Stimulated activated CD4-positive, alpha-beta T cell treated with anti-CD3 and anti-CD28 coated beads, Interleukin-1b, Interleukin-23, amount 100 ng/mL, for 24 hours (primary cell): ENCODE data around the gene MIPEP.

ENCODE experiments used
- DNase-seq, 4 experiments: peaks; one replicate each; pipeline ENCODE4 v3.0.0-alpha.2; 2020; ENCODE audit warnings: low read depth in 4 of 4, low spot score in 1 of 4

The MIPEP gene

DNA sequence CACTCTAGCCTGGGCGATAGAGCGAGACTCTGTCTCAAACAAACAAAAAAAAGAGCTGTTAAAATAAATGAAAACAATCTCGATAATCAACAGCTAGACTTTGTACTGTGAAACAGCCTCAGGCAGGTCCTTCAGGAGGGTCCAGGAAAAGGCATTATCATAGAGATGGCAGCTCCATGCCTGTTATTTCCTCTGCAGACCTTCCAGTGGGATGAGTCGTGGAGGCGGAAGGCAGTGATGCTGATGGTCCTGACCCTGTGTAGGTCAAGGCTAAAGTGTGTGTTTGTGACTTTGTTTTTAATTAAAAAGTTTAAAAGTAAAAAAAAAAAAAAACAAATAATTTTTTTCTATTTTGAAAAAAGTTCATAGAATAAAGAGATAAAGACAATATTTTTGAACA is 201.6 kb downstream of the MIPEP start:
- DNase-seq, result no peak

DNA sequence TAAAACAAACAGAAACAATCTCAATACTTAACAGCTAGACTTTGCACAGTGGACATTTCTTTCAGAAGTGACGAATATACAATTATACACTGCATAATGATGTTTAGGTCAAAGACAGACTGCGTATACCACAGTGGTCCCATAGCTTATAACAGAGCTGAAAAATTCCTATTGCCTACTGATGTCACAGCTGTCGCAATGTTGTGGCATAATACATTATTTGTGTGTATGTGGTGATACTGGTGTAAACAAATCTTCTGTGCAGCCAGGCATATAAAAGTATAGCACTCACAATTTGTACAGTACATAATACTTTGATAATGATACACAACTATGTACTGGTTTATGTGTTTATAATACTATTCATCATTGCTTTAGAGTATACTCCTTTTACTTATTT is 202.3 kb downstream of the MIPEP start:
- DNase-seq, result no peak

DNA sequence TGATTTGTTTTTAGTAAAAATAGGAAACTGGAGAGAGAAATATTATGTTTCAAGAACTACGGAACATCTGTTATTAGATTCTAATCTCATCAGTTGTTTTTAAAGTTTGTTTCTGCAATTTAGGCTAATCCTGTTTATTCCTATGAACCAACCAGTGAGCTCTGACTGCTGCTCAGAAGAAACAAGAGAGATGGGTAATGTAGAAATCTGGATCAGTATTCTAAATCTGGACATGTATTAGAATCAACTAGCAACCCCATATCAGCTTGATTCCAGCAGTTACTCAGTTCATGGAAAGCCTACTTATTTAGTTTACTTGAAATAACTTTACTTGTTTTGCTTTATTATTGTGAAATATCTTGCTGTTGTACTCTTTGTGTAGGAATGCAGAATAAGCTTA is 203.8 kb downstream of the MIPEP start:
- no peak for DNase-seq

DNA sequence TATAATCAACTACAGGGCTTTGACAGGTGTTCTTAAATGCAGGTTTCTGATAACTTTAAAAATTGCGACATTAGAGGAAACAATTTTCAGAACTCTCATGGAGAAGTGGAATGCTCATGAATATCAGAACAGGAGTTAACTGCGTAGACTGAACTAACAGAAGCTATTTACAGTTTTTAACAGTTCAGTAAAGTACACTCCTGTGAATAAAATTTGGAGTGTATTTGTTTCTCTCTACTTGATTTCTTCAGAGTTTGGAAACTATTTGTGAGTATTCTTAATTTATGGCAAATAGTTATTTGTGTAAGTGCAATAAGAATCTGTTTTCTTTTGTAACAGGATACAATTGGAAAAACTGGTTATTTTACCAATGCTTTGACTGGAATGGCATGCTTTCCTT is 204.6 kb downstream of the MIPEP start:
- no peak for DNase-seq

DNA sequence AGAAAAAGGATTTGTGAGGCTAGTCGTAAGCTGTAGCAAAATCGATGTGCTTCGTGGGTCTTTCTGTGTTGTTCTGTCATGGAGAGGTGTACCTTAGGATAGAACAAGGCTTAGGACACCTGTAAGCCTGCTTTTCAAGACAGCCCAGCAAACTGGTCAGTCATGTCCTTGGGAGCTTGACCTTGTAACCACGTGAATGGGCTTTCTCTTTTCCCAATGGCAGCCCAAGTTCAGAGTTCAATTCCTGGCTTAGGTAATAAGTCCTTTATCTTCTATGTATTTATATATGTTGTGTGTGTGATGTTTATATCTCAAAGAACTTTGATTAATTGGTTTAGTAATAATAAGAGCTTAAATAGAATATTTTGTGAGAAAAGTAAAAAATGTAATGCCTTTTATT is 206.1 kb downstream of the MIPEP start:
- DNase-seq, result no peak

DNA sequence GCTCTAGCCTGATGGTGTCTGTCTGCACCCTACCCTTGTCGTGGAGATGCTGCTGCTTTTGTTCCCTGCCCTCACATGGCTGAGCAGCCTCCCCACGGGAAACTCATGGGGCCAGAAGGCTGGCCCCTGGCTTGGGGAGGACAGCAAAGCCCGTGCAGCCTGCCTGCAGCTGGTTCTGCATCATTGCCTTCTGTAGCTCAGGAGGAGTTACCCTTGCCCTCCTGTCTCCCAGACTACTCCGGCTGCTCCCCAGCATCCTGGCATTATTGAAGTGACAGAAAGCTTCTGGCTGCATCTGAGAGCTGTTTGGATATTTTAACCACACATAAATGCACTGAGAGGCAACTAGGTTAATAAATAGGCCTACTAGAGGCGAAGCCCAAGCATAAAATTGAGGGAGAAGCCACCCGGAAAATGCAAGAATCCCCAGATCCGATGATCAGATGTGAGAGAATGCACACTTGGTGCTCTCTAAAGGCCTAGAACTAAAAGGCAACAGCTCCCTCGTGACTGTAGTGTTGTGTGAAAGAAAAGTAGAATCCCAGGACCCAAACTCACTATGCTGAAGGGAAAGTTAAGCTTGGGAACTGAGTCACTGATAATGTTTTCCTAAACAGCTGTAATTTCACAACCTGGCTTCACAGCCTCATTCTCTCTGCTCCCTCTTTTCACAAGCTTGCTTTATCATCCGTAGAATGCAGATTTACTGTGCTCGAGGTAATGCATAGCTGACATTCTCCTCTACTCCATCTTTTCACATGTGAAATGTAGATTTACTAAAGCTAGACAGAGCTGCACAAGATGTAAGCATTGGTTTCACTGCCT is 208.1 kb downstream of the MIPEP start:
- DNase-seq, result no peak
